SK-N-SH (cell line): ENCODE results near the gene CAMK2N2. TPM values are rescaled to one million over a fixed set of nuclear protein-coding genes. Genes with fewer than 3 reads are reported as not detected.
A peak's percentile ranks its signal among the peaks of the same experiment; 100 is the strongest.

ENCODE experiments used
- CTCF ChIA-PET: fragments of 300-600, 350-600 bp; formaldehyde crosslinking; extraction: SDS; loops from one replicate; lab custom pipeline; 2021; lab: Yijun Ruan, JAX
- POLR2A ChIA-PET: fragments of 350-600 bp; sonication (Branson Sonifier 250); formaldehyde crosslinking; extraction: SDS; loops from one replicate; lab custom pipeline; 2020; ENCODE audit warnings: antibody characterized with exemption, inconsistent platforms; lab: Yijun Ruan, JAX
- DNase-seq: peaks from one replicate; pipeline ENCODE4 v3.0.0; 2012
- H2AFZ ChIP-seq: fragments of 200-600 bp; sonication (generic); 2 replicates; pipeline ENCODE4 v1.8.1; 2016; ENCODE audit warnings: antibody characterized with exemption, mild to moderate bottlenecking, low read depth
- H3F3A ChIP-seq: fragments of 200-600 bp; sonication (generic); replicated peaks from 2 replicates; pipeline ENCODE3; 2016; ENCODE audit warnings: antibody characterized with exemption, mild to moderate bottlenecking; ENCODE audit not compliant: insufficient read depth
- H3K27ac ChIP-seq, 2 experiments: fragments of 200-500 bp in 1 of 2; fragments of 200-600 bp in 1 of 2; sonication (Bioruptor generic) in 1 of 2; sonication (generic), shearing (Covaris generic) in 1 of 2; 2 replicates each; pipeline versions ENCODE4 v1.5.1 to v1.6.1; 2014 to 2016; ENCODE audit warnings: low read depth in 2 of 2, inconsistent platforms in 1 of 2, low read length in 1 of 2, mild to moderate bottlenecking in 1 of 2, mixed read lengths in 1 of 2
- H3K27me3 ChIP-seq: fragments of 200-600 bp; sonication (generic), shearing (Covaris generic); 2 replicates; pipeline ENCODE4 v1.6.1; 2016; ENCODE audit warnings: mixed run types; ENCODE audit not compliant: insufficient read depth
- H3K36me3 ChIP-seq, 2 experiments: fragments of 200-500 bp in 1 of 2; fragments of 200-600 bp in 1 of 2; sonication (Bioruptor generic) in 1 of 2; sonication (generic) in 1 of 2; replicated peaks in 1 of 2; 2 replicates each; pipeline versions ENCODE3 to v1.5.1; 2014 to 2016; ENCODE audit warnings: low read length in 1 of 2, mild to moderate bottlenecking in 1 of 2; ENCODE audit not compliant: insufficient read depth in 2 of 2, control insufficient read depth in 1 of 2
- H3K4me1 ChIP-seq, 2 experiments: fragments of 200-500 bp in 1 of 2; fragments of 200-600 bp in 1 of 2; sonication (Bioruptor generic) in 1 of 2; sonication (generic), shearing (Covaris generic) in 1 of 2; 2 replicates each; pipeline versions ENCODE4 v1.5.1 to v1.6.1; 2014 to 2016; ENCODE audit warnings: low read depth in 1 of 2, low read length in 1 of 2, mixed run types in 1 of 2; ENCODE audit not compliant: insufficient read depth in 2 of 2, control insufficient read depth in 1 of 2
- H3K4me2 ChIP-seq: fragments of 200-600 bp; sonication (generic), shearing (Covaris generic); 2 replicates; pipeline ENCODE4 v1.6.1; 2017; ENCODE audit warnings: mixed run types
- H3K4me3 ChIP-seq, 2 experiments: fragments of 200-500 bp in 1 of 2; fragments of 200-600 bp in 1 of 2; sonication (Bioruptor generic) in 1 of 2; sonication (generic), shearing (Covaris generic) in 1 of 2; 2 replicates each; pipeline versions ENCODE4 v1.5.1 to v1.8.1; 2014 to 2016; ENCODE audit warnings: low read depth in 2 of 2, inconsistent platforms in 1 of 2, low read length in 1 of 2, mild to moderate bottlenecking in 1 of 2, mixed read lengths in 1 of 2, moderate library complexity in 1 of 2
- H3K79me2 ChIP-seq: fragments of 200-600 bp; sonication (generic); 2 replicates; pipeline ENCODE4 v1.8.1; 2017; ENCODE audit warnings: mild to moderate bottlenecking; ENCODE audit not compliant: insufficient read depth
- H3K9ac ChIP-seq: fragments of 200-600 bp; sonication (generic); 2 replicates; pipeline ENCODE4 v1.6.1; 2017; ENCODE audit warnings: mixed run types
- H3K9me2 ChIP-seq: fragments of 200-600 bp; sonication (generic); 2 replicates; pipeline ENCODE4 v1.6.1; 2017; ENCODE audit warnings: mixed run types
- H3K9me3 ChIP-seq: fragments of 200-600 bp; sonication (generic); 2 replicates; pipeline ENCODE4 v1.6.1; 2017; ENCODE audit warnings: mixed run types, mild to moderate bottlenecking, moderate library complexity
- H4K20me1 ChIP-seq: fragments of 200-600 bp; sonication (generic); 2 replicates; pipeline ENCODE4 v1.6.1; 2017; ENCODE audit warnings: mild to moderate bottlenecking, mixed run types; ENCODE audit not compliant: insufficient read depth
- FOXJ3 ChIP-seq: sonication (generic); formaldehyde crosslinking; IDR thresholded peaks from 2 replicates; pipeline ENCODE4 v1.5.1; 2020; ENCODE audit warnings: mild to moderate bottlenecking, missing genetic modification reagents
- GABPA ChIP-seq: IDR thresholded peaks from 2 replicates; pipeline ENCODE4 v1.4.0; 2012; ENCODE audit warnings: low read depth, mild to moderate bottlenecking
- MEF2A ChIP-seq: IDR thresholded peaks from 2 replicates; pipeline ENCODE4 v1.4.0; 2012; ENCODE audit warnings: low read depth, borderline replicate concordance
- NRF1 ChIP-seq: IDR thresholded peaks from 2 replicates; pipeline ENCODE4 v1.6.1; 2012; ENCODE audit warnings: low read depth, mild to moderate bottlenecking, low read length
- SMC3 ChIP-seq: IDR thresholded peaks from 2 replicates; pipeline ENCODE4 v1.6.1; 2012; ENCODE audit warnings: low read depth, low read length, improper control_type of control experiment
- TEAD4 ChIP-seq: IDR thresholded peaks from 2 replicates; pipeline ENCODE4 v1.4.0; 2012; ENCODE audit warnings: mild to moderate bottlenecking, borderline replicate concordance; ENCODE audit not compliant: insufficient read depth
- YY1 ChIP-seq: IDR thresholded peaks from 2 replicates; pipeline ENCODE4 v1.4.0; 2012; ENCODE audit warnings: low read depth, mild to moderate bottlenecking
- WGBS: methylation state at CpG from one replicate; pipeline ENCODE4 v1.1.6; 2017; ENCODE audit warnings: low lambda C conversion rate; 5-methylcytosine and 5-hydroxymethylcytosine counted together
- polyA plus RNA-seq, 3 experiments: library from polyadenylated mRNA; depleted of rRNA; stranded (reverse); fragments of >200 nt; gene quantifications; 2 replicates each; pipeline ENCODE4 v1.2.3, GENCODE V29; 2012
- TF ChIP-seq, protein P1 (sequence below): IDR thresholded peaks from 2 replicates; pipeline ENCODE4 v1.6.1; 2012; ENCODE audit warnings: mild to moderate bottlenecking, low read depth, low read length, moderate library complexity
- TF ChIP-seq, protein P2 (sequence below): fragments of 150-350 bp; IDR thresholded peaks from 2 replicates; pipeline ENCODE4 v1.6.1; 2016; ENCODE audit warnings: mild to moderate bottlenecking, low read depth, low read length

The CAMK2N2 gene
- polyA plus RNA-seq, 1 of the 3 experiments (the other 2 are of a cell fraction) = 2.2 TPM

DNA sequence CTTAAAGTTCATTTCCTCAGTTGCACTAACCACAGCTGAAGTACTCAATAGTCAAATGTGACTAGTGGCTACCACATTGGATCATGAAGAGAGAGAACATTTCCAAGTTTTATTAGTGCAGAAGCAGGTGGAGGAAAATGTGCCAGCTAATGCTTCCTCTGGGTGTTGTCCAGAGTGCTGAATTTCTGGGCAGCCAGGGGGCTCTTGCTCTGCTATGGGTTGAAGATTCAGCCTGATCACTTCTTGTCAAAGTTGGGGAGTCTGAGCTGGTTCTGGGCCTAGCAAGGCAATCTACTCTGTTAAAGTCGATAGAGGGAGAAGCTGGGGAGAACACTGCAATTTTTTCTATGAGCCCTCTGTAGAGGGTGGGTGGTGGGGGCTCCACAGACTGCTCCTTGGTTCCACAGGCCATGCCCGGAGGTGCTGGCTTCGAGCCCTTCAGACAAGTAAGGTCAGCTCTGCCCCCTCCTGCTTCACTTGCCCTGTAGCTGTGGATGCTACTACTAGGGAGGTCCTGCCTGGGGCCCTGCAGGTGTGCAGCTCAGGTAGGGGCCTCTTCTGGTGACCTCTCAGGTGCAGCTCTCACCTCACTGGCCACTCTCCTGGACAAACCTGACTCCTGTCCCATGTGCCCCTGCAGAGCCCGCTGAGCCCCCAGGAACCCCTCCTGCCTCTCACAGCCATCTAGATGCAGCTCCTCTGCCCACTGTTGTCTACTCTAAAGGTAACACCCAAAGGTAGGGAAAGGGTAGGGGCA, 20.8 kb downstream of the CAMK2N2 start:
- Histone ChIP-seq H4K20me1 (0 out of 2 replicates have a peak, but pooled peaks cover 11% of the 10 kb centered on the region), H3K79me2 (no peaks in the 10 kb centered on the region), H3K27me3 (no peaks in the 10 kb centered on the region), H3K4me3 (no peak overlapping the region), H3K4me2 (no peak overlapping the region), H2AFZ (no peak overlapping the region), H3K9me3 (no peaks in the 10 kb centered on the region), H3K36me3 (peaks cover 3 to 35% of the 10 kb centered on the region in 2 experiments), H3K9me2 (no peaks in the 10 kb centered on the region), H3K4me1 (no peaks in the 10 kb centered on the region; a peak in 1 of 4 replicates)
- ChIA-PET POLR2A (no interaction called here), CTCF (interaction anchor here (0.8 to 3.6 kb wide), 7 partner anchors 8 to 342 kb away, joined by 3 to 18 read pairs (median 3); partner anchors contain the start of genes EEF1AKMT4 and VWA5B2)
- no peak for DNase-seq
- TF ChIP-seq, protein P1, sequence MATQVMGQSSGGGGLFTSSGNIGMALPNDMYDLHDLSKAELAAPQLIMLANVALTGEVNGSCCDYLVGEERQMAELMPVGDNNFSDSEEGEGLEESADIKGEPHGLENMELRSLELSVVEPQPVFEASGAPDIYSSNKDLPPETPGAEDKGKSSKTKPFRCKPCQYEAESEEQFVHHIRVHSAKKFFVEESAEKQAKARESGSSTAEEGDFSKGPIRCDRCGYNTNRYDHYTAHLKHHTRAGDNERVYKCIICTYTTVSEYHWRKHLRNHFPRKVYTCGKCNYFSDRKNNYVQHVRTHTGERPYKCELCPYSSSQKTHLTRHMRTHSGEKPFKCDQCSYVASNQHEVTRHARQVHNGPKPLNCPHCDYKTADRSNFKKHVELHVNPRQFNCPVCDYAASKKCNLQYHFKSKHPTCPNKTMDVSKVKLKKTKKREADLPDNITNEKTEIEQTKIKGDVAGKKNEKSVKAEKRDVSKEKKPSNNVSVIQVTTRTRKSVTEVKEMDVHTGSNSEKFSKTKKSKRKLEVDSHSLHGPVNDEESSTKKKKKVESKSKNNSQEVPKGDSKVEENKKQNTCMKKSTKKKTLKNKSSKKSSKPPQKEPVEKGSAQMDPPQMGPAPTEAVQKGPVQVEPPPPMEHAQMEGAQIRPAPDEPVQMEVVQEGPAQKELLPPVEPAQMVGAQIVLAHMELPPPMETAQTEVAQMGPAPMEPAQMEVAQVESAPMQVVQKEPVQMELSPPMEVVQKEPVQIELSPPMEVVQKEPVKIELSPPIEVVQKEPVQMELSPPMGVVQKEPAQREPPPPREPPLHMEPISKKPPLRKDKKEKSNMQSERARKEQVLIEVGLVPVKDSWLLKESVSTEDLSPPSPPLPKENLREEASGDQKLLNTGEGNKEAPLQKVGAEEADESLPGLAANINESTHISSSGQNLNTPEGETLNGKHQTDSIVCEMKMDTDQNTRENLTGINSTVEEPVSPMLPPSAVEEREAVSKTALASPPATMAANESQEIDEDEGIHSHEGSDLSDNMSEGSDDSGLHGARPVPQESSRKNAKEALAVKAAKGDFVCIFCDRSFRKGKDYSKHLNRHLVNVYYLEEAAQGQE = peak; percentile 98
- TF ChIP-seq NRF1 = no peak
- TF ChIP-seq, all 33 proteins: peak for 1
- Histone ChIP-seq H3K9ac (no peak overlapping the region), H3K27ac (no peak overlapping the region), H3F3A (no peaks in the 10 kb centered on the region)
- WGBS = 56% methylated on average over 2 of the region's 4 CpGs

DNA sequence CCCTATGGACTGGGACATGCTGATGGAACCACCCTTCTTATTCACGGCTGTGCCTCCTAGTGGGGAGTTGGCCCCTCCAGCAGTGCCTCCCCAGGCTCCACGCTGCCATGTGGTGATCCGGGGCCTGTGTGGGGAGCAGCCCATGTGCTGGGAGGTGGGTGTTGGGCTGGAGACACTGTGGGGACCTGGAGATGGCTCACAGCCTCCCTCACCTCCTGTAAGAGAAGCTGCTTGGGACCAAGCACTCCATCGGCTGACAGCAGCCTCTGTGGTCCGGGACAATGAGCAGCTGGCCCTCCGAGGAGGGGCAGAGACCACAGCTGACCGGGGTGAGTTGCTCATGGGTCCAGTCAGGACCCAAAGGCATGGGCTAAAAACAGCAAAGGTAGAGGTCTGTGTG, 21.6 kb downstream of the CAMK2N2 start:
- POLR2A ChIA-PET = no interaction called here
- H3K79me2 ChIP-seq = no peaks in the 10 kb centered on the region
- H3K36me3 ChIP-seq = peaks cover 3 to 27% of the 10 kb centered on the region in 2 experiments
- H3K4me2 ChIP-seq = no peak overlapping the region
- H3K27me3 ChIP-seq = no peaks in the 10 kb centered on the region
- H3K9ac ChIP-seq = no peak overlapping the region
- no peak overlapping the region for H3K27ac ChIP-seq
- no peaks in the 10 kb centered on the region for H3K9me2 ChIP-seq
- H3F3A ChIP-seq = no peaks in the 10 kb centered on the region
- WGBS = 74% methylated on average over 4 of the region's 7 CpGs
- CTCF ChIA-PET = interaction anchor here (0.8 to 2.1 kb wide), 3 partner anchors 8 to 12 kb away, joined by 3 to 11 read pairs (median 3); partner anchors contain the start of gene EEF1AKMT4
- 0 out of 2 replicates have a peak, but pooled peaks cover 11% of the 10 kb centered on the region for H4K20me1 ChIP-seq
- DNase-seq = no peak
- H2AFZ ChIP-seq = no peak overlapping the region
- TF ChIP-seq, protein P2, sequence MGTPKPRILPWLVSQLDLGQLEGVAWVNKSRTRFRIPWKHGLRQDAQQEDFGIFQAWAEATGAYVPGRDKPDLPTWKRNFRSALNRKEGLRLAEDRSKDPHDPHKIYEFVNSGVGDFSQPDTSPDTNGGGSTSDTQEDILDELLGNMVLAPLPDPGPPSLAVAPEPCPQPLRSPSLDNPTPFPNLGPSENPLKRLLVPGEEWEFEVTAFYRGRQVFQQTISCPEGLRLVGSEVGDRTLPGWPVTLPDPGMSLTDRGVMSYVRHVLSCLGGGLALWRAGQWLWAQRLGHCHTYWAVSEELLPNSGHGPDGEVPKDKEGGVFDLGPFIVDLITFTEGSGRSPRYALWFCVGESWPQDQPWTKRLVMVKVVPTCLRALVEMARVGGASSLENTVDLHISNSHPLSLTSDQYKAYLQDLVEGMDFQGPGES = no peak
- TF ChIP-seq MEF2A = no peak
- no peak for TF ChIP-seq GABPA
- TF ChIP-seq SMC3 = no peak
- TF ChIP-seq TEAD4 = no peak
- TF ChIP-seq YY1 = no peak
- no peak for TF ChIP-seq FOXJ3
- no peak overlapping the region for H3K4me3 ChIP-seq
- peaks cover 0 to under 1% of the 10 kb centered on the region in 2 experiments; a peak in 1 of 4 replicates for H3K4me1 ChIP-seq
- H3K9me3 ChIP-seq = no peaks in the 10 kb centered on the region
